Neuronal stem cell (in vitro differentiated cells): ENCODE data around the gene ZNF438.

ENCODE experiments used
- DNase-seq: peaks from one replicate; pipeline ENCODE4 v3.0.0-alpha.2; 2013; ENCODE audit warnings: low spot score
- H2AFZ ChIP-seq: one replicate; pipeline ENCODE4 v1.6.1; 2013; ENCODE audit warnings: mild to moderate bottlenecking, low read length, inconsistent platforms
- H2AK5ac ChIP-seq: 2 replicates; pipeline ENCODE4 v1.6.1; 2013; ENCODE audit warnings: low read depth, mild to moderate bottlenecking, inconsistent platforms, low read length, moderate library complexity, mixed read lengths
- H2BK120ac ChIP-seq: 2 replicates; pipeline ENCODE4 v1.6.1; 2013; ENCODE audit warnings: low read depth, mild to moderate bottlenecking, inconsistent platforms, low read length, moderate library complexity, mixed read lengths
- H2BK12ac ChIP-seq: one replicate; pipeline ENCODE4 v1.6.1; 2013; ENCODE audit warnings: low read length, inconsistent platforms
- H2BK15ac ChIP-seq: 2 replicates; pipeline ENCODE4 v1.6.1; 2013; ENCODE audit warnings: mild to moderate bottlenecking, low read length, inconsistent platforms, mixed read lengths
- H2BK5ac ChIP-seq: one replicate; pipeline ENCODE4 v1.6.1; 2013; ENCODE audit warnings: inconsistent platforms, mild to moderate bottlenecking, low read length, moderate library complexity
- H3K14ac ChIP-seq: one replicate; pipeline ENCODE4 v1.6.1; 2013; ENCODE audit warnings: low read length, inconsistent platforms
- H3K18ac ChIP-seq: 2 replicates; pipeline ENCODE4 v1.6.1; 2013; ENCODE audit warnings: low read length, inconsistent platforms
- H3K23ac ChIP-seq: 2 replicates; pipeline ENCODE4 v1.6.1; 2013; ENCODE audit warnings: low read depth, mild to moderate bottlenecking, mixed read lengths, low read length, inconsistent platforms; ENCODE audit not compliant: poor library complexity
- H3K27ac ChIP-seq: replicated peaks from 3 replicates; pipeline ENCODE4 v1.5.1; 2013; ENCODE audit warnings: low read length, inconsistent platforms
- H3K27me3 ChIP-seq, 3 experiments: 2 replicates each; pipeline ENCODE4 v1.6.1; 2013; ENCODE audit warnings: low read length in 3 of 3, mild to moderate bottlenecking in 2 of 3, inconsistent platforms in 1 of 3, low read depth in 1 of 3, mixed read lengths in 1 of 3, moderate library complexity in 1 of 3; ENCODE audit not compliant: control insufficient read depth in 3 of 3, insufficient read depth in 3 of 3
- H3K36me3 ChIP-seq, 2 donors: replicated peaks in 1 of 2; 2 replicates each; pipeline ENCODE4 v1.6.1; 2013; ENCODE audit warnings: low read length in 2 of 2; ENCODE audit not compliant: control insufficient read depth in 2 of 2, insufficient read depth in 2 of 2
- H3K4ac ChIP-seq: 2 replicates; pipeline ENCODE4 v1.6.1; 2013; ENCODE audit warnings: inconsistent platforms, mild to moderate bottlenecking, low read length, moderate library complexity
- H3K4me1 ChIP-seq, 2 donors: 1 replicate in 1 of 2; 2 replicates in 1 of 2; pipeline ENCODE4 v1.6.1; 2013; ENCODE audit warnings: low read length in 2 of 2, low read depth in 1 of 2; ENCODE audit not compliant: control insufficient read depth in 2 of 2, insufficient read depth in 1 of 2
- H3K4me2 ChIP-seq: one replicate; pipeline ENCODE4 v1.6.1; 2013; ENCODE audit warnings: mild to moderate bottlenecking, low read length, inconsistent platforms; ENCODE audit not compliant: insufficient read depth, poor library complexity, severe bottlenecking
- H3K4me3 ChIP-seq, 2 donors: 2 replicates each; pipeline ENCODE4 v1.5.1; 2013; ENCODE audit warnings: low read length in 2 of 2, mild to moderate bottlenecking in 2 of 2, inconsistent platforms in 1 of 2, moderate library complexity in 1 of 2
- H3K79me1 ChIP-seq: one replicate; pipeline ENCODE4 v1.6.1; 2013; ENCODE audit warnings: low read depth, mild to moderate bottlenecking, inconsistent platforms, low read length, moderate library complexity
- H3K9ac ChIP-seq: one replicate; pipeline ENCODE4 v1.6.1; 2013; ENCODE audit warnings: mild to moderate bottlenecking, low read depth, low read length, inconsistent platforms; ENCODE audit not compliant: poor library complexity
- H3K9me3 ChIP-seq, 2 donors: replicated peaks in 1 of 2; 2 replicates each; pipeline versions ENCODE3 to v1.6.1; 2013; ENCODE audit warnings: low read length in 2 of 2, mild to moderate bottlenecking in 2 of 2, inconsistent platforms in 1 of 2, low read depth in 1 of 2, mixed read lengths in 1 of 2, moderate library complexity in 1 of 2; ENCODE audit not compliant: control insufficient read depth in 2 of 2, insufficient read depth in 1 of 2
- H4K8ac ChIP-seq: one replicate; pipeline ENCODE4 v1.6.1; 2013; ENCODE audit warnings: low read depth, mild to moderate bottlenecking, inconsistent platforms, low read length, moderate library complexity
- H4K91ac ChIP-seq: one replicate; pipeline ENCODE4 v1.6.1; 2013; ENCODE audit warnings: low read length, low read depth, mild to moderate bottlenecking, inconsistent platforms; ENCODE audit not compliant: poor library complexity
- WGBS, 2 donors: extraction: QIAGEN DNeasy Blood & Tissue Kit; methylation state at CpG; one replicate each; pipeline ENCODE4 v1.1.7; 2013; ENCODE audit warnings: missing lambda C conversion rate in 2 of 2, mixed read lengths in 1 of 2; ENCODE audit not compliant: insufficient read length in 2 of 2, insufficient replicate concordance in 1 of 2; ENCODE audit errors: extremely low coverage in 2 of 2; 5-methylcytosine and 5-hydroxymethylcytosine counted together

The ZNF438 gene

DNA sequence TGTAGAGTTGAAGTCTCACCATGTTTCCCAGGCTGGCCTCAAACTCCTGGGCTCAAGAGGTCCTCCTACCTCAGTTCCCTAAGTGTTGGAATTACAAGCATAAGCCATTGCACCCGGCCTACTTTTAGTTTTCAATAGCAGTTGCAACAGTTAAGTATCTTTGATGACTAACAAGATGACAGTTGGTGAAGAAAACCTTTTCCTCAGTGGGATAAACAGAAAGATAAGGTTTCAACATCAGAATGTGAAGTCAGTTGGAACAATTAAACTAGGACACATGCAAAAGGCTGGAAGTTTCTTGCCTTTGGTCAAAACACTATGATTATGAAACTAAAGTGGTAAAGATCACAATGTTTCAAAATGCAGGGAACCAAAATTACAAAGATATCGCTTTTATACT lies 169.2 kb downstream of the ZNF438 start:
- Histone ChIP-seq H2AK5ac (no peak overlapping the region), H3K23ac (no peak overlapping the region), H2BK5ac (no peak overlapping the region), H4K8ac (no peak overlapping the region), H3K27ac (no peak overlapping the region), H3K9ac (no peak overlapping the region), H3K4me1 (peaks cover 0 to 3% of the 10 kb centered on the region in 2 donors), H3K4me2 (no peak overlapping the region), H3K79me1 (no peaks in the 10 kb centered on the region), H3K36me3 (no peaks in the 10 kb centered on the region), H2BK12ac (no peak overlapping the region), H3K9me3 (no peaks in the 10 kb centered on the region), H2BK15ac (no peak overlapping the region), H2BK120ac (no peak overlapping the region), H3K4me3 (no peak overlapping the region), H3K27me3 (no peaks in the 10 kb centered on the region), H2AFZ (no peak overlapping the region), H3K14ac (no peak overlapping the region), H4K91ac (no peak overlapping the region), H3K18ac (no peak overlapping the region), H3K4ac (no peak overlapping the region)
- no CpG with 5 or more reads among the region's 2 CpGs for WGBS, 2 donors
- no peak for DNase-seq

DNA sequence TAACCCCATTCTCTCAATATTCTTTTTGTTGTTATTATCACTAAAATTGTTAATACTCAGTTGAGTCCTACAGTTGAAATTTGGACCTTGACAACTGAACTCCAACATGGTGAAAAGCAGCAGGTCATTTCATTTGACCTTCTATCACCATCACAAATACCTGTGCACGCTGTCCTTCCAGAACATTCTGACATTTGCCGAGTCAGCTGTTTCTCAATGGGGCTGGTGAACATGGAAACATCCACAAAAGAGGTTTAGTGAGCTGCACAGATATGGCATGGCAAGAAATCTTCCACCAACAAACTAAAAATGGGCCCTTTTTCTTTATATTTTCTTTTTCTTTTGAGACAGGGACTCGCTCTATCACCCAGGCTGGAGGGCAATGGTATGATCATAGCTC lies 169.7 kb downstream of the ZNF438 start:
- WGBS, 2 donors: no CpG with 5 or more reads among the region's 3 CpGs

DNA sequence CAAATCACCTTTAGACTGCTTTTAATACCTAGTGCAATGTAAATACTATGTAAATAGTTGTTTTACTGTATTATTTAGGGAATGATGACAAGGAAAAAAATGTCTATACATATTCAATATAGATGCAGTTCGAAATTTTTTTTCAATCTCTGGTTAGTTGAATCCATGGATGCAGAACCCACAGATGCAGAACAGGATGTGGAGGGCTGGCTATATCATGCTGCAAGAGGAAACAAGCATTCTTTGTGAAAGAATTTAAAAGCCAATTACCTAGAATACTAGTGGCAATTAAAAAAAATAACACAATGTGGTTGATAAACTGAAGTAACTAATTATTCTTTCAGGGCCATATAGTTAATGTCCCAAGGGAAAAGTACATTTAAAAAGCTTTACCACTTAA lies 170.4 kb downstream of the ZNF438 start:
- no peak overlapping the region for H3K9ac ChIP-seq
- H3K23ac ChIP-seq: no peak overlapping the region
- no CpG with 5 or more reads among the region's 1 CpG for WGBS, 2 donors
- H2AK5ac ChIP-seq: no peak overlapping the region
- no peaks in the 10 kb centered on the region for H3K27me3 ChIP-seq
- H3K9me3 ChIP-seq: no peaks in the 10 kb centered on the region
- H2BK5ac ChIP-seq: no peak overlapping the region
- H4K91ac ChIP-seq: no peak overlapping the region
- no peaks in the 10 kb centered on the region for H3K36me3 ChIP-seq
- no peak overlapping the region for H3K4ac ChIP-seq
- DNase-seq: no peak
- no peak overlapping the region for H4K8ac ChIP-seq
- H3K4me3 ChIP-seq: no peak overlapping the region
- H3K14ac ChIP-seq: no peak overlapping the region
- H3K4me1 ChIP-seq: peaks cover 0 to 3% of the 10 kb centered on the region in 2 donors
- no peak overlapping the region for H2BK15ac ChIP-seq
- no peaks in the 10 kb centered on the region for H3K79me1 ChIP-seq
- H2AFZ ChIP-seq: no peak overlapping the region
- no peak overlapping the region for H3K4me2 ChIP-seq
- H3K18ac ChIP-seq: no peak overlapping the region
- H3K27ac ChIP-seq: no peak overlapping the region
- H2BK12ac ChIP-seq: no peak overlapping the region
- no peak overlapping the region for H2BK120ac ChIP-seq

More for the DNA sequence above, 169.7 kb downstream of the ZNF438 start:
- Histone ChIP-seq H3K14ac (no peak overlapping the region), H4K91ac (no peak overlapping the region), H3K79me1 (no peaks in the 10 kb centered on the region), H3K36me3 (no peaks in the 10 kb centered on the region), H3K4ac (no peak overlapping the region), H2BK5ac (no peak overlapping the region), H4K8ac (no peak overlapping the region), H2BK15ac (no peak overlapping the region), H3K23ac (no peak overlapping the region), H3K27ac (no peak overlapping the region), H3K4me3 (no peak overlapping the region), H2BK12ac (no peak overlapping the region), H3K4me1 (peaks cover 0 to 3% of the 10 kb centered on the region in 2 donors), H3K9ac (no peak overlapping the region), H3K27me3 (no peaks in the 10 kb centered on the region), H3K4me2 (no peak overlapping the region), H3K9me3 (no peaks in the 10 kb centered on the region), H2AFZ (no peak overlapping the region), H2BK120ac (no peak overlapping the region), H2AK5ac (no peak overlapping the region), H3K18ac (no peak overlapping the region)
- DNase-seq: no peak

DNA sequence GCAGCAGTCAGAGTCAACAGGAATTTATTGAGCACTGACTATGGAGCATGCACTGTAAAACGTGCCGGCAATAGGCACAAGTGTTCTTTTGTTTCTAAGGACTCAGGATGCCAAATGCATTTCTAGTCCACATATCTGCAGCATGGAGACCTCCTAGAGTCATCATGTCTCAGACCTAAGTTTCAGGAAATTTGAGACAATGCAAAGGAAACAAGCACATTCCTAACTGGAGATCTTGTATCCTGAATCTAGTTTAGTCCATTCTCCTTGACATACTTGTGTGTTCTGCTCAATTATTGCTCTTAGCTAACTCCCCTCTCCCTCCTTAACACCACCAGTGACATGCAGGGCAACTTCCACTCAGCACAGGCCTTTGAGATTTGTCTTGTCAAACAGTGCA lies 173.2 kb downstream of the ZNF438 start:
- Histone ChIP-seq H4K8ac (no peak overlapping the region), H3K18ac (no peak overlapping the region), H3K23ac (no peak overlapping the region), H3K36me3 (no peaks in the 10 kb centered on the region), H3K79me1 (no peaks in the 10 kb centered on the region), H2AK5ac (no peak overlapping the region), H3K4ac (no peak overlapping the region), H2AFZ (no peak overlapping the region), H3K27ac (no peak overlapping the region), H2BK12ac (no peak overlapping the region), H3K4me2 (no peak overlapping the region), H3K9ac (no peak overlapping the region), H3K27me3 (no peaks in the 10 kb centered on the region), H3K9me3 (no peaks in the 10 kb centered on the region), H3K4me3 (no peak overlapping the region), H2BK120ac (no peak overlapping the region), H3K14ac (no peak overlapping the region), H2BK5ac (no peak overlapping the region), H4K91ac (no peak overlapping the region), H3K4me1 (peaks cover 0 to 3% of the 10 kb centered on the region in 2 donors), H2BK15ac (no peak overlapping the region)
- WGBS, 2 donors: no CpG with 5 or more reads among the region's 2 CpGs
- DNase-seq: no peak
